ENCODE measurements around the gene NFAT5.

DNA sequence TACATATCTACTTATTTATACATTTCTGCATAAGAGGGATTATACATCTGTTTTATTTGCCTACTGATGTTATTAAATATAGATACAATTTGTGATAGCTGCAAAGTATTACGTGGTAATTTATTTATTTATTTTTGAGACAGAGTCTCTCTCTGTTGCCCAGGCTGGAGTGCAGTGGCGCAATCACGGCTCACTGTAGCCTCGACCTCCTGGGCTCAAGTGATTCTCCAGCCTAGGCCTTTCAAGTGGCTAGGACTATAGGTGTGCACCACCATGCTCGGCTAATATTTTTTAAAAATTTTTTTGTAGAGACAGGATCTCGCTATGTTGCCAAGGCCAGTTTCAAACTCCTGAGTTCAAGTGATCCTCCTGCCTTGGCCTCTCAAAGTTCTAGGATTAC is 35.5 kb downstream of the NFAT5 start:
- TF ChIP-seq, protein P1, sequence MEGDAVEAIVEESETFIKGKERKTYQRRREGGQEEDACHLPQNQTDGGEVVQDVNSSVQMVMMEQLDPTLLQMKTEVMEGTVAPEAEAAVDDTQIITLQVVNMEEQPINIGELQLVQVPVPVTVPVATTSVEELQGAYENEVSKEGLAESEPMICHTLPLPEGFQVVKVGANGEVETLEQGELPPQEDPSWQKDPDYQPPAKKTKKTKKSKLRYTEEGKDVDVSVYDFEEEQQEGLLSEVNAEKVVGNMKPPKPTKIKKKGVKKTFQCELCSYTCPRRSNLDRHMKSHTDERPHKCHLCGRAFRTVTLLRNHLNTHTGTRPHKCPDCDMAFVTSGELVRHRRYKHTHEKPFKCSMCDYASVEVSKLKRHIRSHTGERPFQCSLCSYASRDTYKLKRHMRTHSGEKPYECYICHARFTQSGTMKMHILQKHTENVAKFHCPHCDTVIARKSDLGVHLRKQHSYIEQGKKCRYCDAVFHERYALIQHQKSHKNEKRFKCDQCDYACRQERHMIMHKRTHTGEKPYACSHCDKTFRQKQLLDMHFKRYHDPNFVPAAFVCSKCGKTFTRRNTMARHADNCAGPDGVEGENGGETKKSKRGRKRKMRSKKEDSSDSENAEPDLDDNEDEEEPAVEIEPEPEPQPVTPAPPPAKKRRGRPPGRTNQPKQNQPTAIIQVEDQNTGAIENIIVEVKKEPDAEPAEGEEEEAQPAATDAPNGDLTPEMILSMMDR (IDR thresholded peaks at IDR 0.05): no peak
- no peak for TF ChIP-seq POLR2A (IDR thresholded peaks at IDR 0.05)

Measured in testis (tissue), 2 donors.